ENCODE results near the gene NTHL1. TPM values are rescaled to one million over a fixed set of nuclear protein-coding genes. Genes with fewer than 3 reads are reported as not detected.

The NTHL1 gene
- total and polyA plus RNA-seq, 2 of the 4 experiments (the other 2 are of a cell fraction) = 22.8 to 28.0 TPM

- DNase-seq = no peak
- CTCF ChIA-PET = no interaction called here
- Histone ChIP-seq H3K79me1 (ENCODE audit: low read depth in 1 of 2, low read length in 2 of 2) (0 out of 4 replicates have a peak, but pooled peaks cover 0 to 3% of the 10 kb centered on the region in 2 experiments), H3K27ac (ENCODE audit: insufficient read depth, low read length) (no peak overlapping the region), H3K56ac (ENCODE audit: extremely low read depth, insufficient read depth, low read length) (no peak overlapping the region), H3K4me3 (ENCODE audit: insufficient read depth, low read depth, low read length) (no peak overlapping the region), H3K23ac (ENCODE audit: low read depth, low read length) (no peak overlapping the region), H3K4ac (ENCODE audit: low read depth, low read length) (no peak overlapping the region), H4K5ac (ENCODE audit: low read depth, low read length) (no peak overlapping the region), H2BK15ac (ENCODE audit: low read depth, low read length) (no peak overlapping the region), H2AK9ac (replicated peaks; ENCODE audit: low read depth, low read length, poor library complexity) (no peak overlapping the region), H3K18ac (ENCODE audit: low read depth, low read length) (no peak overlapping the region), H3K27me3 (ENCODE audit: control insufficient read depth, insufficient read depth, low read length) (no peaks in the 10 kb centered on the region), H2BK5ac (ENCODE audit: low read depth, low read length, poor library complexity, severe bottlenecking) (no peak overlapping the region), H3K36me3 (ENCODE audit: control insufficient read depth, insufficient read depth, low read length) (peaks cover 65% of the 10 kb centered on the region), H3K14ac (replicated peaks; ENCODE audit: low read depth, low read length) (no peak overlapping the region), H3K9ac (ENCODE audit: low read depth, low read length) (no peak overlapping the region), H4K91ac (ENCODE audit: insufficient read depth, low read depth, low read length) (no peak overlapping the region), H3K9me3 (ENCODE audit: control insufficient read depth, insufficient read depth, low read length) (no peaks in the 10 kb centered on the region), H3K4me1 (ENCODE audit: control insufficient read depth, insufficient read depth, low read length) (peaks cover 3% of the 10 kb centered on the region; the same call in 1 of the 2 replicates), H4K8ac (ENCODE audit: low read depth in 2 of 2, low read length in 2 of 2) (no peak overlapping the region), H3K4me2 (ENCODE audit: low read depth, low read length) (no peak overlapping the region), H2AK5ac (ENCODE audit: low read depth, low read length) (no peak overlapping the region), H3K9me1 (ENCODE audit: insufficient read depth, low read length) (no peaks in the 10 kb centered on the region), H2BK120ac (ENCODE audit: low read depth, low read length) (no peak overlapping the region), H2BK20ac (ENCODE audit: low read depth, low read length) (no peak overlapping the region), H2AFZ (replicated peaks; ENCODE audit: low read length, poor library complexity) (no peak overlapping the region), H4K20me1 (ENCODE audit: insufficient read depth, low read length) (peaks cover 5% of the 10 kb centered on the region; the same call in 1 of the 2 replicates)
- no peak for TF ChIP-seq SMC3 (IDR thresholded peaks at IDR 0.05; ENCODE audit: low read depth, low read length)
- TF ChIP-seq MAZ (IDR thresholded peaks at IDR 0.05; ENCODE audit: borderline replicate concordance, low read depth, low read length) = no peak
- TF ChIP-seq NFE2L2 (IDR thresholded peaks at IDR 0.05; ENCODE audit: low read depth, low read length) = no peak
- no peak for TF ChIP-seq RCOR1 (IDR thresholded peaks at IDR 0.05; ENCODE audit: insufficient replicate concordance, low read length)
- TF ChIP-seq CEBPB (IDR thresholded peaks at IDR 0.05; ENCODE audit: low read depth, low read length) = no peak
- no peak for TF ChIP-seq RFX5 (IDR thresholded peaks at IDR 0.05; ENCODE audit: low read depth, low read length)
- TF ChIP-seq MXI1 (IDR thresholded peaks at IDR 0.05; ENCODE audit: borderline replicate concordance, low read depth, low read length) = no peak
- no peak for TF ChIP-seq POLR2A (IDR thresholded peaks at IDR 0.05; ENCODE audit: low read depth, low read length)
- in situ Hi-C loops (cut with MboI; ENCODE audit: low sequenced_read_pairs) = no loop called here
- ATAC-seq (ENCODE audit: low read depth) = no peak
- POLR2A ChIA-PET (ENCODE audit: unreplicated experiment) = no interaction called here
- intact Hi-C loops (cut with micrococcal nuclease) = no loop called here
- dilution Hi-C loops (cut with HindIII; ENCODE audit: low sequenced_read_pairs, unreplicated experiment) = no loop called here
- 97% methylated on average over 18 of the region's 30 CpGs; no CpG with 5 or more reads in 1 of the 2 experiments for WGBS, 2 experiments (ENCODE audit: extremely low coverage in 2 of 2, insufficient read length in 1 of 2)
- BruUV-seq (replicated peaks) = no TSS peak
These were observed 31.7 kb upstream of the NTHL1 start for GRCh38 chr16:2079311-2079800.
